Skeletal muscle tissue (tissue), 4 donors: ENCODE measurements around the gene PDE4D. TPM values are rescaled to one million over a fixed set of nuclear protein-coding genes. Genes with fewer than 3 reads are reported as not detected.
"Not testable (repeated sequence)": the region's sequence is repeated elsewhere in the genome, so short reads cannot be mapped to it uniquely, and the experiment has no call there.

Source experiments
- H3K27ac ChIP-seq: one replicate; pipeline ENCODE4 v1.7.0; 2013; ENCODE audit warnings: mild to moderate bottlenecking, low read depth, low read length, inconsistent platforms
- H3K27me3 ChIP-seq, 3 donors: one replicate each; pipeline ENCODE4 v1.7.0; 2013; ENCODE audit warnings: low read length in 3 of 3; ENCODE audit not compliant: control insufficient read depth in 3 of 3, insufficient read depth in 3 of 3
- H3K36me3 ChIP-seq, 3 donors: one replicate each; pipeline ENCODE4 v1.7.0; 2013; ENCODE audit warnings: low read length in 3 of 3; ENCODE audit not compliant: control insufficient read depth in 3 of 3, insufficient read depth in 3 of 3
- H3K4me1 ChIP-seq, 3 donors: one replicate each; pipeline ENCODE4 v1.7.0; 2013; ENCODE audit warnings: low read length in 3 of 3, mild to moderate bottlenecking in 3 of 3; ENCODE audit not compliant: control insufficient read depth in 3 of 3, insufficient read depth in 3 of 3
- H3K4me3 ChIP-seq, 3 donors: one replicate each; pipeline ENCODE4 v1.7.0; 2013; ENCODE audit warnings: low read length in 3 of 3
- H3K9ac ChIP-seq, 3 donors: one replicate each; pipeline ENCODE4 v1.7.0; 2013; ENCODE audit warnings: low read length in 3 of 3, mild to moderate bottlenecking in 3 of 3, moderate library complexity in 2 of 3, low read depth in 1 of 3
- H3K9me3 ChIP-seq, 3 donors: one replicate each; pipeline ENCODE4 v1.7.0; 2013; ENCODE audit warnings: low read length in 3 of 3; ENCODE audit not compliant: control insufficient read depth in 3 of 3
- total RNA-seq: library from RNA; depleted of rRNA; stranded (reverse); fragments of >200 nt; gene quantifications from one replicate; pipeline ENCODE4 v1.2.3, GENCODE V29; 2014
- donor health status: Osteomylitis.

PDE4D gene
- total RNA-seq, 1 donor from 2014 or later = 59.0 TPM

DNA sequence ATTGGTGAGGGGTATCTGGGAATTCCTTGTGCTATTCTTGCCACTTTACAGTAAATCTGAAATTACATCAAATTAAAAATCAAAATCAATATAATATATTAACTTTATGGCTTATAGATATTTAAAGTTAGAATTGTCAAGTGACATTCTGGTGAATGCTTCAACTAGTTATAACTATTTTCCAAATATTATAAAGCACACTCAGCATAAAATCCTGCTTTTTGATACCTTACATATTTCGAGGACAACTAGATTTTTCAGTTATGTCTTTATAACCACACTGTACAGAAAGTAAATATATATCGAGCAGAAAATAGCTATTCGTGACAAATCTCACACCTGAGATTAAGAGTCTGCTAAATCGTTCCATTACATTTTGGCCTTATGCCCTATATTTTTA is 210.2 kb downstream of the PDE4D start:
- no peak overlapping the region for H3K4me3 ChIP-seq

DNA sequence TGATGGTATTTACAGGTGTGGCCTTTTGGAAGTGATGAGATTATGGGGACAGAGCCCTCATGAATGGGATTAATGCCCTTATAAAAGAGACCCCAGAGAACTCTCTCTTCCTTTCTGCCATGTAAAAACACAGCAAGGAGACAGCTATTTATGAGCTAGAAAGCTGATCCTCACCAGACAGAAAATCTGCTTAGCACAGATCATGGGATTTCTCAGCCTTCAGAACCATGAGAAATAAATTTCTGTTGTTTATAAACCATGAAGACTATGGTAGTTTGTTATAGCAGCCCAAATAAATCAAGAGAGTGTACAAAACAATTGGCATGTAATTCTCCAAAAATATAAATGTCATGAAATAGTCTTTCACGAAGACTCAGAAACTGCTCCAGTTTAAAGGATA is 211.0 kb downstream of the PDE4D start:
- H3K9me3 ChIP-seq = no peaks in the 10 kb centered on the region
- H3K4me1 ChIP-seq = peaks cover 0 to 3% (median 0%) of the 10 kb centered on the region in 3 donors
- H3K36me3 ChIP-seq = no peaks in the 10 kb centered on the region
- H3K27ac ChIP-seq = no peak overlapping the region
- no peak overlapping the region for H3K9ac ChIP-seq
- H3K27me3 ChIP-seq = no peaks in the 10 kb centered on the region
- H3K4me3 ChIP-seq = no peak overlapping the region

More for the DNA sequence above, 210.2 kb downstream of the PDE4D start:
- Histone ChIP-seq H3K9me3 (no peaks in the 10 kb centered on the region), H3K36me3 (no peaks in the 10 kb centered on the region), H3K9ac (no peak overlapping the region), H3K27ac (no peak overlapping the region), H3K27me3 (no peaks in the 10 kb centered on the region), H3K4me1 (peaks cover 0 to 3% (median 0%) of the 10 kb centered on the region in 3 donors)

DNA sequence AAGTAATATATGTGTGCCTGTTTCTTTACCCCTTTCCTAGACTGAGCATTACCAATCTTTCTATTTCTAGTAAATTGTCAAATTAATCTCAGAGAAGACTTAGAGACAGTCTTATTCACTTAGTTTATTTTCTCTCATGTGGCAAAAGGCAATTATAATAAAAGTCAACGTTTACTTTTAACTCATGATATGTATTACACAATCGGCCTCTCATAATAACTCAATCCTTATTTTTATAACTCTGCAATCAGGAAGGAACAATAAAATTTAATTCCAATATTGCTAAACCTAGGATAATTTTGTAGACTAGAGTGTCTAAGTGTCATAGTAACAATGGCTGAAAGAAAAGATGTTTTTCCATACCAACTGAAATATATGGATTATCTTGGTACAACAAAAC is 214.6 kb downstream of the PDE4D start:
- Histone ChIP-seq H3K36me3 (no peaks in the 10 kb centered on the region), H3K4me3 (no peak overlapping the region), H3K9me3 (no peaks in the 10 kb centered on the region), H3K4me1 (no peaks in the 10 kb centered on the region), H3K9ac (no peak overlapping the region), H3K27ac (no peak overlapping the region), H3K27me3 (no peaks in the 10 kb centered on the region)

DNA sequence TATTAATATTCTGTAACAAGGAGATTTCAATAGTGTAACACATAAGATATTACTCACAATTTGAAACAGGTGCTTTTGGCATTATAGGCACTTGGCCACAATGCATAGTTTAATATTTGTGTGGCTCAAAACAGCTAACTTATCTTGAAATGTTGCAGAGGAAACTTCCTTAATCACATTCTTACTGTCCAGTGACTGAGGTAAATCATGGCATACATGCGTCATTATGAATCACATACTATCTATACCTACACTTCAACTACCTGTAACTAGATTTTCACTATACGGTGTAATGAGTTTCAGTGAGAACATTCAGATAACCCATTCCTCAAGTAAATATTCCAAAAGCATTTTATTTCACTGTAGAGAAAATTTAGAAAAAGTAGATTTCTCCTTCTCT is 218.8 kb downstream of the PDE4D start:
- no peak overlapping the region for H3K9ac ChIP-seq
- H3K9me3 ChIP-seq = no peaks in the 10 kb centered on the region
- no peak overlapping the region for H3K4me3 ChIP-seq
- H3K36me3 ChIP-seq = no peaks in the 10 kb centered on the region
- no peaks in the 10 kb centered on the region for H3K4me1 ChIP-seq
- H3K27me3 ChIP-seq = no peaks in the 10 kb centered on the region
- no peak overlapping the region for H3K27ac ChIP-seq

DNA sequence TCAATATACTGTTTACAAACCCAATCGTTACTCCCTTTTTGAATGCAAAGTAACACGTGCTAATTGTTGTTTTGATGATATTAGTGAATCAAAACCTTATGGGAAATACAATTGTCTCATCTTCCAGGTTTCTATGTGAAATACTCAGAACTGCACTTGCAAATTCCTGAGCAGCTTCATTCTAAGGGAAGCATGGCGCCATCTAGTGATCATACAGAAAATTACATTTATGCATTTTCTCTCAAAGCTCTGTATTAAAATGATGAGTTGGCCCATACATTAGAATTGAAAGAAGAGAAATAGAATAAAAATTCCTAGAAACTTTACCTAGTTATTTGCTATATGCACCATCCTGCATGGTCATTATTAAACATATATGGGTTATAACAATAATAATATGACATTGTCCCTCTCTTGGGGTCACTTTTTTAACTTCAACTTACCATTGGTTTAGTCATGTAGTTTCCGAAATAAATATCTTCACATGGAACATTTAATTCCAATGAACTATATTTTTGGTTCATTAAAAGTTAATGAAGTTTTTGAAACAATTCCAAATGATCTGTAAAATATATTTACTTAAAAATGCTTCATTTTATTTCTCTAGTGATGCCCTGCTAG is 220.0 kb downstream of the PDE4D start:
- Histone ChIP-seq H3K27ac (no peak overlapping the region), H3K4me1 (no peaks in the 10 kb centered on the region), H3K27me3 (no peaks in the 10 kb centered on the region), H3K9me3 (no peaks in the 10 kb centered on the region), H3K36me3 (no peaks in the 10 kb centered on the region), H3K9ac (no peak overlapping the region), H3K4me3 (no peak overlapping the region)

DNA sequence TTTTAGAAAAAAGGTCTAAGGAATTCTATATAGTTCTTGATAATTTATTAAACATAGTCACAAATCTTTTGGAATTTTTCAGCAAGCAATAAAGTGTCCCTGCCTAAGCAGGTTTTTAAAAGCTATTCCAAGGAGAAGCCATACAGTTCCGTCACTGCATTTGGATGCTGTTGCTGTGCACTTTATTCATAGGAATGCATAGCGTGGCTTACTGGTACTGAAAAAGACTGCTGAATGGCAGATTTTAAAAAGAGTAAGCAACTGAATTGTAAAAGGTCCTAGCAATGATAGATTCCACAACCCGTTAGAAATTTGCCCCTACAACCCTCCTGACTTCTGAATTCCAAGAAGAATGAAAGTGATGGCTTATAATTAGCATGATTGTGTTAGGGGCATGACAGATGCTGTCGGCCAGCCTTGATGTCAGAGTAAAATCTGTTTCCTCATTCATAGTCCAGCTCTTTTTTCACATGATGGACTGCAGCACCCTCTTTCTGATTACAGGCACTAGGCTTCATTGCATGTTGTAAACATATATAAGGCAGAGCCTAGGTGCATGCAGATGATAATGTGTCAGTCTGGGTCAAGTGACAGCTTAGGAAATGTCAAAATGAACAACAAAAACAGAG is 227.0 kb downstream of the PDE4D start:
- H3K27ac ChIP-seq = no peak overlapping the region
- H3K9ac ChIP-seq = no peak overlapping the region
- H3K9me3 ChIP-seq = no peaks in the 10 kb centered on the region
- no peaks in the 10 kb centered on the region for H3K27me3 ChIP-seq
- H3K36me3 ChIP-seq = no peaks in the 10 kb centered on the region
- H3K4me1 ChIP-seq = peaks cover 6 to 9% (median 6%) of the 10 kb centered on the region in 3 donors
- no peak overlapping the region for H3K4me3 ChIP-seq

DNA sequence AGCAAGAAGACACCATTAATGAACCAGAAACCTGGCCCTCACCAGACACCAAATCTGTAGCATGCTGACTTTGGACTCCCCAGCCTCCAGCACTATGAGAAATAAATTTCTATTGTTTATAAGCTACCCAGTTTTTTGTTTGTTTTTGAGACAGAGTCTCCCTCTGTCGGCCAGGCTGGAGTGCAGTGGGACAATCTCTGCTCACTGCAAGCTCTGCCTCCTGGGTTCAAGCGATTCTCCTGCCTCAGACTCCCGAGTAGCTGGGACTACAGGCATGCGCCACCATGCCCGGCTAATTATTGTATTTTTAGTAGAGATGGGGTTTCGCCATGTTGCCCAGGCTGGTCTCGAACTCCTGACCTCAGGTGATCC is 227.7 kb downstream of the PDE4D start:
- not testable (repeated sequence) for H3K9me3 ChIP-seq, H3K27ac ChIP-seq, H3K4me3 ChIP-seq, H3K9ac ChIP-seq, H3K36me3 ChIP-seq, H3K27me3 ChIP-seq
- peaks cover 6 to 11% (median 8%) of the 10 kb centered on the region in 3 donors for H3K4me1 ChIP-seq

DNA sequence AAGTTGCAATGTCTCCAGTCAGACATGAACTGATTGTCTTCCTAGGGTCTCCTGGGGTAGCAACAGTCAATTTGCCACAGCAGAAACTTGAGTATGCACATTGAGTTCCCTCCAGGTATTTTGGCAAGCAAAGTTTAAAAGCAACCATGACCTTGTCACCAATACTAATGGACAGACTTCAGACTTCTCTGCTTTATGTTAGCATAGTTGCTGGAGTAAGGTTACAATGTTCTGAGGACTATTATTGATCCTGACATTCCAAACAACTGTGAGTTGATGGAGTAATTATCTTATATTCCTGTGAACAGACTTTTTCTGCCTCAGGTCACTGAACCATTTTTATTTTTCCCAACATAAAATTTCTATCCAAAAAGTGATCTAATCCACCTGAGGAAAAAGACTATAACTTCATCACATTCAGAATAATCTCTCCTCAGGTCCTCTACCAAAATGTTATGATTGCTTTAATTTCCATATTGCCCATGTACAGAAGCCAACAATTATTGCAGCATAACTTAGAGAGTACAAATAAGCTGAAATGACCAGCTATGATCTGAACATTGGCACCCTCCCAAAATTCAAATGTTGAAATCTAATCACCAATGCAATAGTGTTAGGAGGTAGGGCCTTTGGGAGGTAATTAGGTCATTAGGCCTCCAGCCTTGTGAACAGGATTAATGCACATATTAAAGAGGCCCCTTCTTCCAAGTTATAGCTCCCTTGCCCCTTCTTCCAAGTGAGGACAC is 228.3 kb downstream of the PDE4D start:
- Histone ChIP-seq H3K27ac (no peak overlapping the region), H3K27me3 (no peaks in the 10 kb centered on the region), H3K4me3 (no peak overlapping the region), H3K36me3 (no peaks in the 10 kb centered on the region), H3K4me1 (peaks cover 6 to 11% (median 10%) of the 10 kb centered on the region in 3 donors), H3K9ac (no peak overlapping the region), H3K9me3 (no peaks in the 10 kb centered on the region)

DNA sequence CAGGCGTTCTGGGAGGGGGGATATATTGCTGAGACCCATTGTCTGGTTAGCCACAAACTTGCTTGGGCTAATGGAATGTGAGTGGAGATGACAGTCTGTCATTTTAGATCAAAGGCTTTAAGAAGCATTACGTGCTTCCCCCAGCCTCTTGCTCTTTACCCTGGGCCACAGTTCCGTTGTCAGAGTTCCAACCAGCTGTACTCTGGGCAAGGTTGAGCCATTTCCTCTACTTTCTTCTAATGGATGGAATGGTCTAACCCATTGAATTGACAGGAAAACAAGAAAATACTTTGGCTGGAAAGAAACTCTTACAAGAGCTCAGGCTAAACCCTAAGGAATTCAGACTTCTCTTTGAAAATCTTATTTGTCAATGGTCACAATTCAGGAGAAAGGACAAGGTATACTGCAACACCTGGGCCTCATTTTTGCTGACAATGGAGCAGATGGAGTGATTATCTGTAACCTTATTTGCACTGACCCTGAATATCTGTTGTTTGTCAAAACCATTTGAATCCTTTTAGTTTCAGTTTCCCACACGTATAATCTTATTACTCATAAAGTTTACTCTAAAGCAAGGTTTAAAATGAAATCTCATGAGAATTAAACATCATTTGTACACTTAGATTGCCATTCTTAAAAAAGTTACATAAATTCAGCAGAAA is 231.4 kb downstream of the PDE4D start:
- Histone ChIP-seq H3K4me3 (peak overlapping the region; percentile 3 to 45 (median 4)), H3K4me1 (peaks cover 6 to 15% (median 11%) of the 10 kb centered on the region in 3 donors)

DNA sequence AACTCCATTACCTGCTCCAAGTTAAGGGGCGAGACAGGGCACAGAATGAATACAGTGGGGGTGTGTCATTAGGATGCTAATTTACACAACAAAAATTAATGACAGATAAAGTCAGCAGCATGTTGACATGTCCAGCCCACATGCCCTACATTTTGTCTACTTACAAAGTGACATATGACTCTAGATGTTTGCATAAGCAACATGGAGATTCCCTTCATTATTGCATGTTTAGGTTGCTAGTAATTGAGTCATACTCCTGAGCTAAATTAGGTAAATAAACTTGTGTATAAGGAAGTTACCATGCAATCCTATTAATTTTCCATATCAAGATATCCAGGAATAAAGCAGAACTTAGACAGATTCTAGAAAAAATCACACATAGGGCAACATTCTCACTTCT is 232.2 kb downstream of the PDE4D start:
- peak overlapping the region in 1 of 3 donors; percentile 63 for H3K9ac ChIP-seq
- no peaks in the 10 kb centered on the region for H3K9me3 ChIP-seq
- peak overlapping the region; percentile 46 for H3K27ac ChIP-seq
- peaks cover 10 to 19% (median 10%) of the 10 kb centered on the region in 3 donors for H3K4me1 ChIP-seq
- H3K36me3 ChIP-seq = no peaks in the 10 kb centered on the region
- no peak overlapping the region for H3K4me3 ChIP-seq
- no peaks in the 10 kb centered on the region for H3K27me3 ChIP-seq

More for the DNA sequence above, 231.4 kb downstream of the PDE4D start:
- Histone ChIP-seq H3K36me3 (no peaks in the 10 kb centered on the region), H3K27ac (peak overlapping the region; percentile 46), H3K9me3 (no peaks in the 10 kb centered on the region), H3K27me3 (no peaks in the 10 kb centered on the region), H3K9ac (peak overlapping the region; percentile 34 to 63 (median 48))
